Lower leg skin (tissue), 4 donors: ENCODE results near the gene BEX2. TPM values are rescaled to one million over a fixed set of nuclear protein-coding genes. Genes with fewer than 3 reads are reported as not detected.
"Not testable (repeated sequence)": the region's sequence is repeated elsewhere in the genome, so short reads cannot be mapped to it uniquely, and the experiment has no call there.

Experiments used
- DNase-seq, 2 donors: peaks; one replicate each; pipeline ENCODE4 v3.0.0-alpha.2; 2019; ENCODE audit warnings: low spot score in 2 of 2
- H3K4me3 ChIP-seq: fragments of 200-600 bp; sonication (generic); 2 replicates; pipeline ENCODE4 v1.5.1; 2017; ENCODE audit warnings: mild to moderate bottlenecking, low read depth; ENCODE audit not compliant: poor library complexity, severe bottlenecking
- CTCF ChIP-seq, 3 donors: fragments of 450-650 bp; IDR thresholded peaks; one replicate each; pipeline ENCODE4 v1.5.1; 2016; ENCODE audit warnings: antibody characterized with exemption in 3 of 3, mild to moderate bottlenecking in 3 of 3, moderate library complexity in 2 of 3
- POLR2A ChIP-seq, 2 donors: fragments of 450-650 bp; IDR thresholded peaks; one replicate each; pipeline ENCODE4 v1.6.1; 2016 to 2017; ENCODE audit warnings: antibody characterized with exemption in 2 of 2, mild to moderate bottlenecking in 1 of 2, moderate library complexity in 1 of 2
- WGBS, 2 donors: methylation state at CpG; one replicate each; pipeline ENCODE4 v1.1.5; 2018; 5-methylcytosine and 5-hydroxymethylcytosine counted together
- intact Hi-C: fragments of 100-400 bp; cut with DNase I; formaldehyde crosslinking; loops from one replicate; pipeline ENCODE4 v1.15.0; 2023; ENCODE audit warnings: low total_unique reads
- total RNA-seq, 4 donors: library from RNA; depleted of rRNA; stranded (reverse); fragments of >200 nt; gene quantifications; one replicate each; pipeline ENCODE4 v1.1.0, GENCODE V29; 2016

Gene BEX2
- 10 to 100 TPM; 12.2 to 24.4 (median 18.8) TPM for total RNA-seq

DNA sequence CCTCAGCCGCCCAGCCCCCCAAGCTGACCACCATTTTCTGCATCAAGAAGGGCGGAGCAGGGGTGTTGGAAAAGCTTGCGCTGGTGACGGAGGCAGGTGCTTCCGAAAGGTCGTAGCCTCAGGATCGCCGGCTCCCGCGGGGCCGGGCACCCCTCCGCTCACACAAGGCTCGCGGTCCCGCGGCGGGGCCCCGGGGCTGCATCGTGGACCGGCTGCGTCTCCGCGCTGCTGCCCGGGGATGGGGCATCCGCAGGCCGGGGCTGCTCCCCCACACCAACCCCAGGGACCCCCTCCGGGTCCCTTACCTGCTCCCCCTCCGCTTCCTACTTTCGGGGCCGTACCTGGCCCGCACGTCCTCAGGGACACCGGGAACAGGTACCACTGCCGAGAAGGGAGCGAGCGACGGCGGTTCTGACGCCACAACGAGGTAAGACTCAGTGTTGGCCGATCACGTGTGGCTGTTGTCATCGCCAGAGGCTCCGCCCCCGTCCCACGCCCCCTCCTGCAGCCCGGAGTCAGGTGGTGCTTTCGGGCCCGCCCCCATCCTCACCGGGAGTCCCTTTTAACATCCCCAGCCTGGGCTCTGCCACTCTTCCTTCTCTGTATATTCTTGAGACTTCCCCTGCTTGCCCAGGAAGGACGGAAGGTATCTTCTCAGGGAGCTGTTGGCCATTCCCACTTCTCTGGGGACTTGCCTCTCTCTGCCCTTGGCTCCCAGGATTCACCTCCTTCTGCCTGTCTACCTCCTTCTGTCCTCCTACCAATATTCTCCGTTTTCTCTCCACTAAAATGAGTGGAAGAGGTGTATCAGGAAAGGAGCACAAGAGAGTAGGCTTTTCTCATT is at the start of gene BEX2:
Gene BEX2 (minus strand): TSS at position 436 of the 844 bp plus-strand sequence. CDS start 1,014 bp downstream, outside the sequence.
- intact Hi-C loops: no loop called here
- 3 to 38% methylated on average over 11 to 50 of the region's 52 CpGs for WGBS, 2 donors
- peak; percentile 51 to 93 for DNase-seq
- H3K4me3 ChIP-seq: peak within 1 kb of the TSS; percentile 40
- TF ChIP-seq CTCF (IDR thresholded peaks at IDR 0.05) (no peak), POLR2A (IDR thresholded peaks at IDR 0.05) (no peak)

- intact Hi-C loops: no loop called here
- TF ChIP-seq POLR2A (IDR thresholded peaks at IDR 0.05) (no peak), CTCF (IDR thresholded peaks at IDR 0.05) (no peak)
- no peak for DNase-seq
- H3K4me3 ChIP-seq: no peak overlapping the region
- 80 to 82% methylated on average over 2 of the region's 2 CpGs for WGBS, 2 donors
Observed at GRCh38 chrX:103360092-103360491, 49.3 kb upstream of the BEX2 start.

GRCh38 chrX:103359605-103360004 is 48.8 kb upstream of the BEX2 start:
- H3K4me3 ChIP-seq, DNase-seq, intact Hi-C loops: not testable (repeated sequence)
- 80 to 87% methylated on average over 3 of the region's 3 CpGs for WGBS, 2 donors

GRCh38 chrX:103357871-103358270 is 47.1 kb upstream of the BEX2 start:
- WGBS, 2 donors: 81 to 93% methylated on average over 2 of the region's 2 CpGs
- intact Hi-C loops: no loop called here
- DNase-seq: no peak
- no peak overlapping the region for H3K4me3 ChIP-seq
- TF ChIP-seq POLR2A (IDR thresholded peaks at IDR 0.05): no peak
- no peak for TF ChIP-seq CTCF (IDR thresholded peaks at IDR 0.05)

DNA sequence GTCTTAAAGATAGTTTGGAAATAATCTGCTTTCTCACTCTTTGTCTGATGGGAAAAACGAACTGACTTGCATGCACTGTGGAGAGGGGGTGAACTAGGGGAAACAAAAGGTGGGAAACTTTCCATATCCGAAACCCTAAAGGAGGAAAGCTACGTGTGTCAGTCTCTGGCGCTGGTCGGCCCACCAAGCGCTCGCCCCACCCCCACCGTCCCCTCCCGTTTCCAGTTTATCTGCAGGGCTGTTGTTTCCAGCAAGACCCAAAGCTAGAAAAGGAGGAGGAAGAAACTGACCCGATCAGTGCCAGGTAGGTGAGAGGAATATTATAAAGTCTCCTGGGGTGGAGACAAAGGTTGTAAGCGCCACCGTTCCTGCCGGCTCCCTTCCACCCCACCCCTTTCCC is 46.1 kb upstream of the BEX2 start:
- TF ChIP-seq POLR2A (IDR thresholded peaks at IDR 0.05) (no peak), CTCF (IDR thresholded peaks at IDR 0.05) (no peak)
- 0 to 27% methylated on average over 13 of the region's 13 CpGs for WGBS, 2 donors
- H3K4me3 ChIP-seq: peak overlapping the region; percentile 53
- DNase-seq: no peak
- intact Hi-C loops: no loop called here

DNA sequence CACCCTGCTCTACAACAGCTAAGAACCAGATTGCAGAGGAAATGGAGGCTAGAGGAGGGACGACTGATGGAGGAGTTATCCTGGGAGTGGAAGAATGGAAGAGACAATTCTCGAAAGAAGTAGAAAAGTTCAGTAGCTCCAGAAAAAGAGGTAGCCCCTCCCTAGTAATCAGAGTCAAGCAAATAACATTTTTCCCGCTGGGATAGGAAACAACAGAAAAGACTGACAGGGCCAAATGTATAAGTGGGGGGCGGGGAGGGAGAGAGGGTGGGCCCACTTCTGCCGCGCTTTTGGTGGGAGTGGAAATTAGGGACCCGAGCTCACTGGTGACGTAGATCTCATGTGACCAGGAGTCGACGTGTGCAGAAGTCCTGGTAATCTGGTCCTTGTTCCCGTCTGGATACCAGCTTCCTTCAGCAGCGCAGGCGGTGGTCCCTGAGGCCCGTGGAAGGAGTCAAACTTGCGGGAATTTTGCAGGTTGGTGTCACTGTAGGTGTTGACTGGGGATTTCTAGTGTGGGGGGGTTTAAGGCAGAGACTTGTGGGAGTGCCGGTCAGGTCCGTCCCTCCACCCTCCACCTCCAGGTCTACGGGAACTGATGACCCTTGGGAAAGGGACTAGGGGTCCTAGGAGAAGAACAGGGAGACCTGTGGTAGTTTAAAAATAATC is 45.5 kb upstream of the BEX2 start, which contains the start of gene TCEAL9:
Gene TCEAL9 (plus strand): TSS at position 377 of the 669 bp plus-strand sequence. CDS start 1,179 bp downstream, outside the sequence.
- peak in 1 of 2 donors; percentile 34 for DNase-seq
- TF ChIP-seq CTCF (IDR thresholded peaks at IDR 0.05): no peak
- TF ChIP-seq POLR2A (IDR thresholded peaks at IDR 0.05): no peak
- intact Hi-C loops: no loop called here
- H3K4me3 ChIP-seq: peak within 1 kb of the TSS; percentile 53
- WGBS, 2 donors: 1 to 26% methylated on average over 17 to 18 of the region's 18 CpGs
